Fibroblast of skin of left biceps (primary cell): ENCODE results near the gene NRG3.

Source experiments
- DNase-seq, 2 experiments: peaks; one replicate each; pipeline ENCODE4 v3.0.0-alpha.2; 2013; ENCODE audit warnings: low read depth in 2 of 2

The NRG3 gene

DNA sequence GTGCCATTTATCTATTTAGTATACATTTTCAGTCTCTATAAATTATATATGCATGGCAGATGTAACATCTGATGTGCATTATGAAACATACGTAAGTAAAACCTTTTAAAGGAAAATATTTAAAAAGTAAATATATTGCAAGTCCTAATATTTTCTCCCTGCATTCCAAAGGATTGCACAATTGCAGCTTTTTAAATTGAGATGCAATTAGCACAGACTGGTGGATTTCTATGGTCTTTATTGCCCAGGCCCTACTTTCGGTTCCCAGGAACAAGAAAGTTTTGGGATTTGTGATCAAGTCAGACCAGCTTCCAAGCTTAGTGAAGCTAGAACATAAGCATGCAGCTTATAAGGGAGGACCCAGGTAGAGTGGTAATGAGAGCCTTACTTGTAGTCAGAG is 337.8 kb downstream of the NRG3 start:
- peak; percentile 4 to 18 for DNase-seq

GRCh38 chr10:82213784-82214183 is 338.8 kb downstream of the NRG3 start:
- no peak for DNase-seq

DNA sequence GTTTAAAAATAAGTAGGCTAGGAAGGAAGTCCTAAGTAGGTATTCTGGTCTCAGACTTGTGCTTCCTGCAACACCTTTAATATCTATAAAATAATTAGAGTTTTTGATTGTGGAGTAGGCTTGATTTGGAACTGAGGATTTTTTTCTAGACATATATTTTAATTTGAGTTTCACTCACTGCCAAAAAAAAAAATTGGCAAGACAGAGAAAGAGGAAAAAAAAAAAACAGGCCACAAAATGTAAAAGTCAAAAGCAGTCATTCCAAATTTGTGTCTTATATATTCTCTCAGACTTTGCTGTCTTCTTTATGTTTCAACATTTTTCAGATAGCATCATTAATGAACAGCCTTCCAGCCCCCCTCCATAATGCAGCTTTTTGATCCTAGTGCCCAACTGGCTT is 346.1 kb downstream of the NRG3 start:
- DNase-seq: no peak

GRCh38 chr10:82221601-82222149 is 346.7 kb downstream of the NRG3 start:
- DNase-seq: no peak

- DNase-seq: no peak
Measured at GRCh38 chr10:82228701-82229100, 353.7 kb downstream of the NRG3 start.

GRCh38 chr10:82234173-82234572 is 359.2 kb downstream of the NRG3 start:
- DNase-seq: no peak

DNA sequence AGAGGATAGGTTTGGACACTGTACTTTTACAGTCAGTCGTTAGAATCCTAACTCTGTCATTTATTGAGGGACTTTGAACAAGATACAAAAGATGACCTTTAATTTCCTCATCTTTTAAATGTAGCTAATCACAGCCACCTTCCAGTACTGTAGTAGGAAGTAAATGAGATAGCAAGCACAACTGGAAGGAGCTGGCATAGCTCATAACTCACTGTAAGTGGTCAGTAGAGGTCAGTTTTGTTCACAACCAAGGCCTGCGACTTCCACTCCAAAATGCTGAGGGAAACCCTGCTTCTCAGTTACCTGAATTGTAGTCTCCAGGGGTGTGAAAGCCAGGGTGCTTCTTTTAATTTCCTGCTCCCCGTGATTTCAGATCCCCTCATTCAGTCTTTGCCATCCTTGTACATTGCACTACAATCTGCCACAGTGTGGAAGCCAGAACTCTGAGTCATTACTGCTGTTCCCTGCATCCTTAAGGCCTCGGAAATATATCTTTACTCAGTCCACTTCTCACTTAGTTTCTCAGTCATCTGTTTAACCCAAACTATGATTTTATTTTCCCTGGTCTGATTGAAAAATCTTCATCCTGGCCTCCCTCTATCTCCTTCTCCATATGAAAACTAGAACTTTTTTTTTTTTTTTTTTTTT is 361.2 kb downstream of the NRG3 start:
- no peak for DNase-seq

DNA sequence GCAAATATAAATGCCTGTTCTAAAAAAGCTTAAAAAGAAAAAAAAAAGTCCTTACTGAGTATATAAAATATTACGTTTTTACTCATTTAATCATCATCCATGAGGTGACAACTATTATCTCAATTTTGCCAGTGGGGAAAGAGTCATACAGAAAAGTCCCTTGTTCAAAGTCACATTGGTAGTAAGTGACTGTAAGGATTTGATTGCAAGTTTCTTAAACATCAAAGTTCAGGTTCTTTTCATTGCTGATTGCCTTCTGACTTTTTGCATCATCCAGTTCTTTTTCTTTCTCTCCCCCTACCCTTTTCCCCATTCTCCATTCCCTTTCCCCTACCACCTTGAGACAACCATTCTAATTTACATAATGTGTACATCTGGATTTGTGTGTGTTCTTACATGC is 363.3 kb downstream of the NRG3 start:
- DNase-seq: no peak

DNA sequence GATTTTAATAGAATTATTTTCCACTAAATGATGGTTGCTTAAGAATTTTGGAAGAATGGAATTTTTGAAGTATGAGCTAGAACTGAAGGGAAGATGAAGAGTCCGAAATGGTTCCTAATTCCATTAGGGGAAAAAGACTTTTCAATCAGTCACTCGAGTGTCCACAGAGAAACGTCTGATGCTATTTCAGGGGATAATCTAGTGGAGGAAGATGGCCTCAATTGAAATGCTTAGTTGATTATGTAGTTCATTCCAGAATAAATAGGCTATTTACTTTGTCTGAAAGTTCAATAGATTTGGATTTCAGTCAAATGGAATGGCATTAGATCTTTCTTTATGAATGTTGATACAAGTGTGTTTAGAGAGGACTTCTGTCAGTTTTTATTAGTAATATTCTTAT is 365.4 kb downstream of the NRG3 start:
- DNase-seq: no peak

DNA sequence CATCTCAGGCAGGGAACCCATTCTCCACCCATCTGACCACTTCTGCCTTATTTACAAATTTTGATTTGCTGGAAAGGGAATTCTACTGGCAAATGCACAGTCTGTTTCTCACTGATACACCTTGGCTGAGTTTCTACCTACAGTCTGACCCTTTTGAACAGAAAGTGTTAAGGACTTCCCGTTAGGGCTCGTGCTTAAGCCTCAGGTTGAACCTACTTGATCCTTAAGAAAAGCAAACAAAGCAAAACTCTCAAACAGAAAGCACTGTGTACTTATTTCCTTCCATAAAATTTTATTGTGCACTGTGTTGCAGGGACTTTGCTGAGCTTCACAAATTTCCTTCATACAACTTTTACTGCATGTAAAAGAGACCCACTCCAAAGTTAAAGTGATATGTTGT is 367.8 kb downstream of the NRG3 start:
- no peak for DNase-seq

GRCh38 chr10:82245157-82245556 is 370.2 kb downstream of the NRG3 start:
- DNase-seq: no peak

GRCh38 chr10:82245906-82246560 is 371.0 kb downstream of the NRG3 start:
- no peak for DNase-seq

GRCh38 chr10:82249141-82249540 is 374.1 kb downstream of the NRG3 start:
- no peak for DNase-seq

- no peak for DNase-seq
Measured at GRCh38 chr10:82251222-82251906, 376.4 kb downstream of the NRG3 start.

- no peak for DNase-seq
Measured at GRCh38 chr10:82252081-82252480, 377.1 kb downstream of the NRG3 start.

DNA sequence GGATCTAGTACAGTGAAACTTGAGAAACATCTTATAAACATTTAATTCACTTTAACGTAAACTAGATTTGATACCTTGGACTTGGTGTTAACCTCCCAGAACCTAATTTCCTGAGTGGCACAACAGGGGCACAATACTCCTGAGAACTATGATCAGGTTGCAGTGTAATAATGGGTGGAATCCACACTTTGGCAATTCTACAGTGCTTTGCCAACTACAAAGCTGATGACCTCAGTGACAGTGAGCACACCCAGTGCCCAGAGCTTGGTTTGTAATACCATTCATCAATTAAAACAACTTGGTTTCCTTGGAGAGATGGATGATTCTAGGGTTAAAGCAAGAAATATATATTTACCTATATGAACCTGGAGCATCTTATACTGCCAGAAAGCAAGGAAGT is 379.2 kb downstream of the NRG3 start:
- no peak for DNase-seq

DNA sequence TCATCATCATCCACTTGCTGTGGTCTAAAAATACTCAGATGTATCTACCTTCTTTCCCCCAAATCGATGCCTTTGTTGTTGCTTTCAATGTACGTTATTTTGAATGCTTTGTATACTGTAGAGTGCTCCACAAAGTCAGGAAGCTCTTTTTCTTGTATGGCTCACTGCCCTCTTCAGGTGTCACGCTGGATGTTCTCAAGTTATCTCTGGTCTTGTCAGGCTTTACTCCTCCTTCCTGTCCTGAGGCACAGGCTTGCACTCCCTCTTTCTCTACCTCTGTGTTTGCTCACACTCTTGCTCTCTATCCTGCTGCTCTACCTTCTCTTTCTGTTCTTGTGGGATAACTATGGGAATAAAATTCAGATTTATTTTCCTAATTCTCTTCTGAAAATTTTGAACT is 381.3 kb downstream of the NRG3 start:
- no peak for DNase-seq

DNA sequence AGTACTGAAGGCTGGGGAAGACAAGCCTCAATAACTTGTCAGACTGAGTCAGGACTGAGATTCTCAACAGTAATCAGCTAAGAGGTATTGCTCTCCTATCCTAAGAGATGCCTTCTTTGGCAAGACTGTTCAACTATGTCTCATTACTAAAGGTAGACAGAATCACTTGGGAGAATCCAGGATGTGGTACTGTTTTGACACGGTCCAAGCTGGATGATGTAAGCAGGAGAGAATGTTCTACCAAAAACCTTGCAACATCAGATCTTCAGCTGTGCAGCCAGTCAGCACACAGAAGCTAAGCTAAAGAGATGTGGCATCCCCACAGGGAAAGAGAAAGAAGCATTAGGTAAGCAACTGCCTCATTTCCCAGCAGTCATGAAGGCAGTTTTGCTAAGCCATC is 391.4 kb downstream of the NRG3 start:
- peak; percentile 32 to 42 for DNase-seq

DNA sequence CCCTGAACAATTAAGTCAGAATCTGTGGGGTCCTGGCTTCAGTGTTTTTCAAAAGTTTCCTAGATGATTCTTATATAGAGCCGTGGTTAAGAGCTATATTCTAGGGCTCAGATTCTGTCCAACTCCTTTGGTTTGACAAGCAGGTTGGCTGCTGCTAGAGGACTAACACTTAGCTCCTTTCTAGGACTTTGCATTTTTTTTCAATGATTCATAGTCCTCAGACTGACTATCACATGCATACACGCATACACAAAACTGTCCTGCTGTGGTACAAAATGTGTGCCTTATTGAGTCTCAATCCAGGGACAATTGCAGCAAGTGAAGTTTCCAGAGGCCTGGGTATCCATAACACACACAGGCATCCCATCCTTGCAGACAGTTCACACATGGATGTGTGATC is 392.0 kb downstream of the NRG3 start:
- no peak for DNase-seq

GRCh38 chr10:82267465-82267864 is 392.5 kb downstream of the NRG3 start:
- no peak for DNase-seq

DNA sequence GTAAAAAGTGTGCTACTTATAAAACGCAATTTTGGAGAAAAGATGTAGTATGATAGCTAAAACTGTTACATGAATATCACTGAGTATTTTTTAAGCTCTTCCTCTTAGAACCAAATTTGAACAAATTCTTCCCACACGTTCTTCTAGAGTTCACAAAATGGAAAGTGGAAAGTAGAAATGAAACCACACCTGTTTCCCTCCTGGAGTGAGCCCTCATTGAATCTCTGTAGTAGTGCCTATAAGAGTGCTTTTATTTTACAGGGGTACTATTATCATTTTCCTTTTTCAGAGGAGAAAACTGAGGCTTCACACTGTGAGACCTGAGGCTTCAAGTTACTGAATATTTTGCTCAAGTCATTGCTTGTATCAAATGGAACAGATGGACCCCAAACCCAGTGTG is 393.0 kb downstream of the NRG3 start:
- no peak for DNase-seq

DNA sequence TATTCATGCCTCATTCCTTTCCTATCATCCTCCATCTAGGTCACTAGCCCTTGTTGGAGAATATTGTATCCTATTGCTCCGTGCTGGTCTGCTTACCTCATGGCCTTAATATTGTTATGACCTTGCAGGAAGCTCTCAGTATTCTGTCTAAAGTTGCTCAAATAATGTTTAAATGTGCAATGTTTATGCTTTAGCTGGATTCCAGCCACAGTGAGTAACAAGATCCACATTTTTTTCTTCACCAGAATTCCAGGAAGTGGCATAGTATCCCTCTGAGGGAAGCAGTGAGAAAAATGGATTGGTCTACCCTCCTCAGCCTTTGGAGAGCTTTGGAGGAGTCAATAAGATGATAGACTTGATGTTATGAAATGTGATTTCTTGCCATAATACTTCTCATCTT is 402.6 kb downstream of the NRG3 start:
- DNase-seq: no peak
